ENCODE data around the gene P4HA3.

P4HA3 gene

GRCh38 chr11:74278721-74279161 is 32.7 kb downstream of the P4HA3 start:
- Histone ChIP-seq H3K27me3 (ENCODE audit: insufficient read depth, poor library complexity, severe bottlenecking) (no peaks in the 10 kb centered on the region), H3K27ac (replicated peaks) (no peak overlapping the region), H3K4me3 (replicated peaks; ENCODE audit: insufficient read depth, low read length) (no peak overlapping the region)
- no peak for DNase-seq (ENCODE audit: low read depth in 1 of 2, low spot score in 1 of 2)
- TF ChIP-seq POLR2AphosphoS5 (IDR thresholded peaks at IDR 0.05; ENCODE audit: low read depth) (no peak), REST (IDR thresholded peaks at IDR 0.05; ENCODE audit: insufficient replicate concordance, low read depth) (no peak), GABPA (IDR thresholded peaks at IDR 0.05; ENCODE audit: low read depth) (no peak), CTCF (IDR thresholded peaks at IDR 0.05; ENCODE audit: insufficient read depth, low read length) (no peak), SPI1 (IDR thresholded peaks at IDR 0.05; ENCODE audit: borderline replicate concordance, low read depth) (no peak)

DNA sequence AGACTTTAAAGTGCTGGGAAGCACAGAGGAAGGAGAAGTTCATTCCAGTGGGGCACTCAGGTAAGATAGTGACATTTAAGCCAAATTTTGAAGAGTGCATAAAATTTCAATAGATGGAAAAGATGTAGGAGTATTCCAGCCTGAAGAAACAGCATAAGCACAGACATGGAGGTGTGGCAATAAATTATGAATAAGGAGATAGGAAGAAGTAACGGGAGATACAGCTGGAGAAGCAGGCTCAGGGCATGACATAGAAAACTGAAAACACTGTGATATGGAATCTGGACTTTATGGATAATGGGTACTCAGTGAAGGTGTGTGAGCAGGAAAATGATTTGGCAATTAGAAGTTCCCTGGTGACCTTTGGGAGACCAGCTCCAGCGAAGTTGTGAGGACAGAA is 33.3 kb downstream of the P4HA3 start:
- Histone ChIP-seq H3K4me3 (replicated peaks; ENCODE audit: insufficient read depth, low read length) (no peak overlapping the region), H3K27me3 (ENCODE audit: insufficient read depth, poor library complexity, severe bottlenecking) (no peaks in the 10 kb centered on the region), H3K27ac (replicated peaks) (no peak overlapping the region)
- no peak for DNase-seq (ENCODE audit: low read depth in 1 of 2, low spot score in 1 of 2)
- TF ChIP-seq CTCF (IDR thresholded peaks at IDR 0.05; ENCODE audit: insufficient read depth, low read length), result no peak
- no peak for TF ChIP-seq GABPA (IDR thresholded peaks at IDR 0.05; ENCODE audit: low read depth)
- no peak for TF ChIP-seq SPI1 (IDR thresholded peaks at IDR 0.05; ENCODE audit: borderline replicate concordance, low read depth)
- no peak for TF ChIP-seq REST (IDR thresholded peaks at IDR 0.05; ENCODE audit: insufficient replicate concordance, low read depth)
- TF ChIP-seq POLR2AphosphoS5 (IDR thresholded peaks at IDR 0.05; ENCODE audit: low read depth), result no peak

DNA sequence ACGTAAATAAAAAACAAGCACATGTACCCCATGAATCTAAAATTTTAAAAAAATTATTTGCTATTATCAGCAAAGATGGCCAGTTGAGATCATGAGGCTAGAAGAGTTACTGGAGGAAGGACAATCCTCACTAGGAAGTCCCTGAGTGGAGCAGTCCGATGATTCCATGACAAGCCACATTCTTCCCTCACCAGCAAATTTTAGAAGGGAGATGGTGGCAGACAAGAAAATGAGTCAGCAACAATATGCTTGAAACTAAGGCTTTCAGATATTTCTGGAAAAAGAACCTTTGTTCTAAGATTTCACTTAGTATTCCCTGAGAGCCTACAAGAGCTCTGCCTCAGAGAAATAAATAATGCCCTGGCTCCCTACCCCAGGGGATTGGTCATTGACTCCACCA is 34.9 kb downstream of the P4HA3 start:
- Histone ChIP-seq H3K27me3 (ENCODE audit: insufficient read depth, poor library complexity, severe bottlenecking) (no peaks in the 10 kb centered on the region), H3K4me3 (replicated peaks; ENCODE audit: insufficient read depth, low read length) (no peak overlapping the region), H3K27ac (replicated peaks) (no peak overlapping the region)
- DNase-seq (ENCODE audit: low read depth in 1 of 2, low spot score in 1 of 2), result no peak
- no peak for TF ChIP-seq SPI1 (IDR thresholded peaks at IDR 0.05; ENCODE audit: borderline replicate concordance, low read depth)
- TF ChIP-seq POLR2AphosphoS5 (IDR thresholded peaks at IDR 0.05; ENCODE audit: low read depth), result no peak
- TF ChIP-seq CTCF (IDR thresholded peaks at IDR 0.05; ENCODE audit: insufficient read depth, low read length), result no peak
- no peak for TF ChIP-seq GABPA (IDR thresholded peaks at IDR 0.05; ENCODE audit: low read depth)
- no peak for TF ChIP-seq REST (IDR thresholded peaks at IDR 0.05; ENCODE audit: insufficient replicate concordance, low read depth)
